H1 (cell line): Measurements from ENCODE around the gene BPIFB3. TPM values are rescaled to one million over a fixed set of nuclear protein-coding genes. Genes with fewer than 3 reads are reported as not detected.

Experiments
- CTCF ChIA-PET: fragments of 300-600 bp; sonication (Branson Sonifier 250); formaldehyde crosslinking; loops from one replicate; lab custom pipeline; 2021; ENCODE audit not compliant: partially characterized antibody; lab: Charles Lee
- POLR2A ChIA-PET: fragments of 300-600 bp; sonication (Branson Sonifier 250); formaldehyde crosslinking; loops from one replicate; lab custom pipeline; 2021; ENCODE audit warnings: inconsistent platforms; ENCODE audit not compliant: partially characterized antibody; lab: Charles Lee
- DNase-seq, 2 experiments: peaks; one replicate each; pipeline versions ENCODE4 v3.0.0 to v3.0.0-alpha.2; 2010 to 2022; ENCODE audit warnings: low spot score in 2 of 2, low read depth in 1 of 2, mixed read lengths in 1 of 2
- FAIRE-seq: peaks from 2 replicates; lab custom pipeline; 2011; peaks lifted over from hg19 to GRCh38; lab: Jason Lieb, UNC
- H2AFZ ChIP-seq: 2 replicates; pipeline ENCODE4 v1.8.1; 2012; ENCODE audit warnings: low read length, inconsistent platforms
- H2AK5ac ChIP-seq: 2 replicates; pipeline ENCODE4 v1.6.1; 2013; ENCODE audit warnings: low read depth, low read length
- H2BK120ac ChIP-seq: replicated peaks from 2 replicates; pipeline ENCODE3; 2013; ENCODE audit warnings: low read depth, low read length, inconsistent platforms
- H2BK12ac ChIP-seq: 2 replicates; pipeline ENCODE4 v1.6.1; 2013; ENCODE audit warnings: low read depth, low read length
- H2BK15ac ChIP-seq: 2 replicates; pipeline ENCODE4 v1.6.1; 2013; ENCODE audit warnings: low read length
- H2BK20ac ChIP-seq: 2 replicates; pipeline ENCODE4 v1.6.1; 2013; ENCODE audit warnings: low read length
- H2BK5ac ChIP-seq: 2 replicates; pipeline ENCODE4 v1.6.1; 2013; ENCODE audit warnings: low read depth, low read length
- H3K14ac ChIP-seq: 2 replicates; pipeline ENCODE4 v1.6.1; 2013; ENCODE audit warnings: inconsistent platforms; ENCODE audit not compliant: insufficient read length
- H3K18ac ChIP-seq: 2 replicates; pipeline ENCODE4 v1.6.1; 2013; ENCODE audit warnings: low read length; ENCODE audit errors: extremely low read depth
- H3K23ac ChIP-seq: 2 replicates; pipeline ENCODE4 v1.6.1; 2013; ENCODE audit warnings: inconsistent platforms; ENCODE audit not compliant: insufficient read length
- H3K23me2 ChIP-seq: 2 replicates; pipeline ENCODE4 v1.6.1; 2013; ENCODE audit warnings: low read depth, low read length
- H3K27ac ChIP-seq: 2 replicates; pipeline ENCODE4 v1.6.1; 2011; ENCODE audit warnings: low read depth, low read length, inconsistent platforms
- H3K27me3 ChIP-seq, 4 experiments: replicated peaks in 1 of 4; 1 replicate in 1 of 4; 2 replicates in 3 of 4; pipeline versions ENCODE4 v1.6.1 to v1.8.1; 2011 to 2013; ENCODE audit warnings: low read length in 3 of 4, mild to moderate bottlenecking in 3 of 4, inconsistent platforms in 2 of 4, mixed read lengths in 2 of 4, moderate library complexity in 1 of 4; ENCODE audit not compliant: control insufficient read depth in 3 of 4, insufficient read depth in 3 of 4; ENCODE audit errors: extremely low read depth in 1 of 4
- H3K36me3 ChIP-seq, 4 experiments: 2 replicates each; pipeline versions ENCODE4 v1.6.1 to v1.8.1; 2011 to 2013; ENCODE audit warnings: mild to moderate bottlenecking in 4 of 4, low read length in 3 of 4, moderate library complexity in 2 of 4, control low read depth in 1 of 4, inconsistent platforms in 1 of 4; ENCODE audit not compliant: insufficient read depth in 4 of 4, control insufficient read depth in 2 of 4
- H3K4ac ChIP-seq: replicated peaks from 2 replicates; pipeline ENCODE3; 2013; ENCODE audit warnings: low read length, low read depth, mixed read lengths, inconsistent platforms; ENCODE audit not compliant: insufficient read length
- H3K4me1 ChIP-seq, 4 experiments: replicated peaks in 1 of 4; 1 replicate in 1 of 4; 2 replicates in 3 of 4; pipeline versions ENCODE4 v1.6.1 to v1.8.1; 2011 to 2013; ENCODE audit warnings: low read length in 3 of 4, inconsistent platforms in 2 of 4, mixed read lengths in 1 of 4; ENCODE audit not compliant: insufficient read depth in 4 of 4, control insufficient read depth in 3 of 4
- H3K4me2 ChIP-seq, 2 experiments: 2 replicates each; pipeline versions ENCODE4 v1.6.1 to v1.8.1; 2011 to 2013; ENCODE audit warnings: low read depth in 2 of 2, low read length in 2 of 2, control low read depth in 1 of 2, inconsistent platforms in 1 of 2, mild to moderate bottlenecking in 1 of 2; ENCODE audit not compliant: insufficient read depth in 1 of 2
- H3K4me3 ChIP-seq, 4 experiments: fragments of 200-600, 300-600 bp in 1 of 4; sonication (generic), shearing (Covaris generic), sonication (Bioruptor Twin) in 1 of 4; 2 replicates each; pipeline versions ENCODE4 v1.5.1 to v1.8.1; 2011 to 2016; ENCODE audit warnings: low read length in 4 of 4, low read depth in 3 of 4, control low read depth in 2 of 4, inconsistent platforms in 2 of 4, mild to moderate bottlenecking in 2 of 4, mixed read lengths in 1 of 4, moderate library complexity in 1 of 4; ENCODE audit not compliant: insufficient read depth in 2 of 4; ENCODE audit errors: extremely low read depth in 1 of 4
- H3K56ac ChIP-seq: replicated peaks from 2 replicates; pipeline ENCODE3; 2013; ENCODE audit warnings: low read depth, mild to moderate bottlenecking, mixed read lengths, low read length, inconsistent platforms; ENCODE audit not compliant: insufficient read length
- H3K79me1 ChIP-seq: 2 replicates; pipeline ENCODE4 v1.6.1; 2013; ENCODE audit warnings: low read depth, low read length, control low read depth
- H3K79me2 ChIP-seq, 2 experiments: 2 replicates each; pipeline versions ENCODE4 v1.6.1 to v1.8.1; 2012 to 2013; ENCODE audit warnings: low read length in 2 of 2, mild to moderate bottlenecking in 2 of 2, inconsistent platforms in 1 of 2; ENCODE audit not compliant: insufficient read depth in 2 of 2, control insufficient read depth in 1 of 2
- H3K9ac ChIP-seq, 4 experiments: replicated peaks in 1 of 4; 1 replicate in 1 of 4; 2 replicates in 3 of 4; pipeline versions ENCODE4 v1.6.1 to v1.8.1; 2011 to 2013; ENCODE audit warnings: low read depth in 3 of 4, low read length in 3 of 4, control low read depth in 2 of 4, mild to moderate bottlenecking in 2 of 4, moderate library complexity in 2 of 4, inconsistent platforms in 1 of 4; ENCODE audit errors: extremely low read depth in 1 of 4
- H3K9me3 ChIP-seq, 2 experiments: 2 replicates each; pipeline versions ENCODE4 v1.6.1 to v1.8.1; 2012 to 2013; ENCODE audit warnings: mild to moderate bottlenecking in 2 of 2, moderate library complexity in 2 of 2, control low read depth in 1 of 2, inconsistent platforms in 1 of 2, low read depth in 1 of 2, low read length in 1 of 2, mixed read lengths in 1 of 2; ENCODE audit not compliant: insufficient read depth in 2 of 2
- H4K20me1 ChIP-seq, 2 experiments: replicated peaks in 1 of 2; 2 replicates each; pipeline versions ENCODE3 to v1.8.1; 2011 to 2013; ENCODE audit warnings: inconsistent platforms in 2 of 2, low read length in 2 of 2, mild to moderate bottlenecking in 1 of 2; ENCODE audit not compliant: insufficient read depth in 2 of 2, control insufficient read depth in 1 of 2
- H4K5ac ChIP-seq: 2 replicates; pipeline ENCODE4 v1.6.1; 2013; ENCODE audit warnings: low read length, low read depth, mixed read lengths, inconsistent platforms; ENCODE audit not compliant: insufficient read length
- H4K8ac ChIP-seq: 2 replicates; pipeline ENCODE4 v1.8.0; 2013; ENCODE audit warnings: mild to moderate bottlenecking, moderate library complexity, low read length, inconsistent platforms; ENCODE audit not compliant: insufficient read depth; ENCODE audit errors: extremely low read depth
- H4K91ac ChIP-seq: replicated peaks from 2 replicates; pipeline ENCODE3; 2013; ENCODE audit warnings: low read length, mixed read lengths, inconsistent platforms; ENCODE audit not compliant: insufficient read length
- JUN ChIP-seq: IDR thresholded peaks from 2 replicates; pipeline ENCODE4 v1.6.1; 2011; ENCODE audit warnings: low read depth, mild to moderate bottlenecking, improper control_type of control experiment, low read length
- JUND ChIP-seq: IDR thresholded peaks from 2 replicates; pipeline ENCODE4 v1.6.1; 2011; ENCODE audit warnings: mild to moderate bottlenecking, improper control_type of control experiment, low read length
- YY1 ChIP-seq: IDR thresholded peaks from 2 replicates; pipeline ENCODE4 v1.6.1; 2011; ENCODE audit warnings: low read depth, mild to moderate bottlenecking, low read length
- WGBS, 2 experiments: shearing (Covaris generic) in 1 of 2; methylation state at CpG; one replicate each; pipeline versions ENCODE4 v1.1.6 to v1.1.7; 2013 to 2015; ENCODE audit warnings: low lambda C conversion rate in 2 of 2, mixed read lengths in 2 of 2, inconsistent platforms in 1 of 2, low coverage in 1 of 2, missing lambda C conversion rate in 1 of 2; ENCODE audit not compliant: insufficient replicate concordance in 2 of 2, insufficient coverage in 1 of 2, insufficient read length in 1 of 2; ENCODE audit errors: extremely low coverage in 1 of 2, missing lambda C conversion rate in 1 of 2; 5-methylcytosine and 5-hydroxymethylcytosine counted together
- polyA plus RNA-seq, 7 experiments: library from polyadenylated mRNA; depleted of rRNA in 3 of 7; stranded (reverse) in 5 of 7; unstranded in 2 of 7; fragments of >200 nt in 5 of 7; fragments of 200-250 nt in 2 of 7; gene quantifications; 1 replicate in 5 of 7; 2 replicates in 1 of 7; 4 replicates in 1 of 7; pipeline versions ENCODE4 v1.2.1 to v1.2.3, GENCODE V29; 2011 to 2013; ENCODE audit warnings: missing spikeins in 2 of 7, mixed read lengths in 2 of 7
- total RNA-seq: library from RNA; stranded (reverse); fragmentation: NEBNext Ultra II Directional; extraction: Animal tissue kit (Norgen Biotek cat#: 25700); gene quantifications from 2 replicates; pipeline ENCODE4 v1.2.1, GENCODE V29; 2021

The BPIFB3 gene
- total and polyA plus RNA-seq, 2 of the 8 experiments (the other 6 are each of a cell fraction or from before 2014, with no cell fraction given) = not detected

DNA sequence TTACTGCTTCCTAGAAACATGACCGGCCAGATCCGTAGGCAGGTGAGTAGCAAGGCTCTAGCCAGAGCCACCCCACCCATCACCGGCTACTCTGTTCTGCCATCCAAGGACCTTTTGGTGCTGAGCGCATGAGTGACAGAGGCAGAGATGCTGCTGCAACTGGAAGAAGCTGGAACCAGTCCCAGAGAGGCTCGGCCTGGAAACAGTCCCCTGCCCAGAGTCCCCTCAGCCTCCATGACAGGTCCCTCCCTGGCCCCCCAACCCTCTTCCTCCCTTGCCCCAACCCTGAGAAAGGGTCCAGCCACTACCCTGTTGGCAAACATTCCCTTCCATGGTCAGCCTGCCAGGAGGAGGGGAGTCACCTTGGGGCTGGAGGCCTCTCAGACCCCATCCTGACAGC, 57.6 kb downstream of the BPIFB3 start:
- WGBS, 2 experiments = 96% methylated on average over 4 of the region's 5 CpGs; no CpG with 5 or more reads in 1 of the 2 experiments
- Histone ChIP-seq H3K4me3 (no peak overlapping the region), H3K27ac (no peak overlapping the region), H3K23me2 (no peaks in the 10 kb centered on the region), H2BK20ac (no peak overlapping the region), H2BK15ac (no peak overlapping the region), H3K79me2 (no peaks in the 10 kb centered on the region), H3K27me3 (no peaks in the 10 kb centered on the region), H4K91ac (no peak overlapping the region), H2BK120ac (no peak overlapping the region), H2BK5ac (no peak overlapping the region), H3K4me1 (no peaks in the 10 kb centered on the region), H4K8ac (no peak overlapping the region), H2AK5ac (no peak overlapping the region), H3K56ac (no peak overlapping the region), H3K4ac (no peak overlapping the region), H3K9ac (no peak overlapping the region), H3K79me1 (no peaks in the 10 kb centered on the region), H3K36me3 (no peaks in the 10 kb centered on the region; a peak in 1 of 8 replicates), H2AFZ (no peak overlapping the region), H3K18ac (no peak overlapping the region), H4K5ac (no peak overlapping the region), H3K14ac (no peak overlapping the region), H4K20me1 (no peaks in the 10 kb centered on the region), H3K9me3 (peaks cover 8% of the 10 kb centered on the region in 2 experiments; a peak in 2 of 4 replicates), H3K23ac (no peak overlapping the region), H2BK12ac (no peak overlapping the region), H3K4me2 (no peak overlapping the region)
- FAIRE-seq = no peak
- DNase-seq = no peak
- TF ChIP-seq YY1 = no peak
- TF ChIP-seq JUND = no peak
- TF ChIP-seq JUN = no peak
- ChIA-PET POLR2A (no interaction called here), CTCF (no interaction called here)
